Colonic mucosa (tissue), 4 donors: ENCODE data around the gene NOP56. TPM values are rescaled to one million over a fixed set of nuclear protein-coding genes. Genes with fewer than 3 reads are reported as not detected.

ENCODE experiments used
- DNase-seq: peaks from one replicate; pipeline ENCODE4 v3.0.0-alpha.2; 2020
- H3K27ac ChIP-seq: fragments of 200-600 bp; one replicate; pipeline ENCODE4 v1.8.0; 2021
- H3K27me3 ChIP-seq: fragments of 200-600 bp; one replicate; pipeline ENCODE4 v1.8.0; 2021
- H3K36me3 ChIP-seq: fragments of 200-600 bp; one replicate; pipeline ENCODE4 v1.8.0; 2021
- H3K4me1 ChIP-seq: fragments of 200-600 bp; one replicate; pipeline ENCODE4 v1.8.0; 2021; ENCODE audit warnings: mild to moderate bottlenecking
- H3K4me3 ChIP-seq: fragments of 200-600 bp; one replicate; pipeline ENCODE4 v1.8.0; 2021
- H3K9ac ChIP-seq, 2 donors: one replicate each; pipeline ENCODE4 v1.7.0; 2013; ENCODE audit warnings: control low read depth in 2 of 2, low read depth in 2 of 2, low read length in 2 of 2
- H3K9me3 ChIP-seq: fragments of 200-600 bp; one replicate; pipeline ENCODE4 v1.8.0; 2021
- intact Hi-C: fragments of 100-400 bp; cut with DNase I; formaldehyde crosslinking; loops from one replicate; pipeline ENCODE4 v1.14.1; 2022
- total RNA-seq, 2 donors: library from RNA; stranded (reverse); fragmentation: NEBNext Ultra II Directional in 1 of 2; extraction: Animal tissue kit (Norgen Biotek cat#: 25700) in 1 of 2; gene quantifications; one replicate each; pipeline ENCODE4 v1.2.1, GENCODE V29; 2021
- TF ChIP-seq, protein P1 (sequence below): fragments of 200-600 bp; IDR thresholded peaks from one replicate; pipeline ENCODE4 v1.8.0; 2022; ENCODE audit warnings: antibody characterized with exemption, mild to moderate bottlenecking
- donor health status: healthy.
- donor health status: DM: no; HTN: no; CAD: no.
- donor health status: DM: no; HTN: no; CAD: no.

NOP56 gene
- total RNA-seq, 2 donors from 2014 or later: 66.3 to 186 TPM

DNA sequence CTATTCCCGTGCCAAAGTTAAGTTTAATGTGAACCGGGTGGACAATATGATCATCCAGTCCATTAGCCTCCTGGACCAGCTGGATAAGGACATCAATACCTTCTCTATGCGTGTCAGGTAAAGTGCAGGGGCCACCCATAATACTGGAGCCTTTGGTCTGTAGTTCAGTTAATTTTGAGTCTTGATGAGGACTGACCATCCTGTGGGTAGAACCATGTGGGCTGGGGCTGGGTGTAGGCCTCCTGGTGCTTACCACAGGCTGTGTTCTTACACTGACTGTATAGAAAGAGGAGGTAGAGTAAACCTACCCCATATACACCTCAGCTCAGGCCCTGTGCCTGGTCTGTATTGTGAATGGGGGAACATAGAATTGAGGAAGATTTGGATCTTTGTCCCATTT is 2.4 kb downstream of the NOP56 start:
- peaks cover 29% of the 10 kb centered on the region for H3K36me3 ChIP-seq

DNA sequence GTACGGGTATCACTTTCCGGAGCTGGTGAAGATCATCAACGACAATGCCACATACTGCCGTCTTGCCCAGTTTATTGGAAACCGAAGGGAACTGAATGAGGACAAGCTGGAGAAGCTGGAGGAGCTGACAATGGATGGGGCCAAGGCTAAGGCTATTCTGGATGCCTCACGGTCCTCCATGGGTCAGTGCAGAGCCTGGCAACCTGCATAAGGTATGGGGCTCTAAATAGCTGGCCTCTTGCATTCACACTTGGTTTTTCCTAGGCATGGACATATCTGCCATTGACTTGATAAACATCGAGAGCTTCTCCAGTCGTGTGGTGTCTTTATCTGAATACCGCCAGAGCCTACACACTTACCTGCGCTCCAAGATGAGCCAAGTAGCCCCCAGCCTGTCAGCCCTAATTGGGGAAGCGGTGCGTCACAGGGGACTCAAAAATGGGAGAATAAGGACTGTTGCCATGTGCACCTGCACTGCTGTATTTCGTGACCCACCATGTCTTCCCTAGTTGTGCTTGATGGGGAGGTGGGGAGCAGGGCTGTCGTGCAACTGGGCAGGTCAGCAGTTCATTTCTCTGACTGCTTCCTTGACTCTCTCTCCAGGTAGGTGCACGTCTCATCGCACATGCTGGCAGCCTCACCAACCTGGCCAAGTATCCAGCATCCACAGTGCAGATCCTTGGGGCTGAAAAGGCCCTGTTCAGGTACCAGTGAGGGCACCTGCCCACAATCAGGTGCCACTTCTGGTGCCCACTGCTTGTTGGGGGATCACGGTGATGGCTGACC is 3.1 kb downstream of the NOP56 start:
- no peak overlapping the region for H3K27ac ChIP-seq
- H3K27me3 ChIP-seq: no peaks in the 10 kb centered on the region
- H3K4me1 ChIP-seq: peaks cover 12% of the 10 kb centered on the region
- DNase-seq: no peak
- H3K9ac ChIP-seq: no peak overlapping the region
- TF ChIP-seq, protein P1, sequence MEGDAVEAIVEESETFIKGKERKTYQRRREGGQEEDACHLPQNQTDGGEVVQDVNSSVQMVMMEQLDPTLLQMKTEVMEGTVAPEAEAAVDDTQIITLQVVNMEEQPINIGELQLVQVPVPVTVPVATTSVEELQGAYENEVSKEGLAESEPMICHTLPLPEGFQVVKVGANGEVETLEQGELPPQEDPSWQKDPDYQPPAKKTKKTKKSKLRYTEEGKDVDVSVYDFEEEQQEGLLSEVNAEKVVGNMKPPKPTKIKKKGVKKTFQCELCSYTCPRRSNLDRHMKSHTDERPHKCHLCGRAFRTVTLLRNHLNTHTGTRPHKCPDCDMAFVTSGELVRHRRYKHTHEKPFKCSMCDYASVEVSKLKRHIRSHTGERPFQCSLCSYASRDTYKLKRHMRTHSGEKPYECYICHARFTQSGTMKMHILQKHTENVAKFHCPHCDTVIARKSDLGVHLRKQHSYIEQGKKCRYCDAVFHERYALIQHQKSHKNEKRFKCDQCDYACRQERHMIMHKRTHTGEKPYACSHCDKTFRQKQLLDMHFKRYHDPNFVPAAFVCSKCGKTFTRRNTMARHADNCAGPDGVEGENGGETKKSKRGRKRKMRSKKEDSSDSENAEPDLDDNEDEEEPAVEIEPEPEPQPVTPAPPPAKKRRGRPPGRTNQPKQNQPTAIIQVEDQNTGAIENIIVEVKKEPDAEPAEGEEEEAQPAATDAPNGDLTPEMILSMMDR: no peak
- H3K36me3 ChIP-seq: peaks cover 29% of the 10 kb centered on the region
- no peaks in the 10 kb centered on the region for H3K9me3 ChIP-seq
- no peak overlapping the region for H3K4me3 ChIP-seq
- intact Hi-C loops: no loop called here

More for the DNA sequence above, 2.4 kb downstream of the NOP56 start:
- no peaks in the 10 kb centered on the region for H3K27me3 ChIP-seq
- H3K27ac ChIP-seq: no peak overlapping the region
- DNase-seq: no peak
- TF ChIP-seq, protein P1: no peak
- intact Hi-C loops: no loop called here
- H3K4me1 ChIP-seq: peaks cover 12% of the 10 kb centered on the region
- H3K4me3 ChIP-seq: no peak overlapping the region
- H3K9me3 ChIP-seq: no peaks in the 10 kb centered on the region
- H3K9ac ChIP-seq: no peak overlapping the region

DNA sequence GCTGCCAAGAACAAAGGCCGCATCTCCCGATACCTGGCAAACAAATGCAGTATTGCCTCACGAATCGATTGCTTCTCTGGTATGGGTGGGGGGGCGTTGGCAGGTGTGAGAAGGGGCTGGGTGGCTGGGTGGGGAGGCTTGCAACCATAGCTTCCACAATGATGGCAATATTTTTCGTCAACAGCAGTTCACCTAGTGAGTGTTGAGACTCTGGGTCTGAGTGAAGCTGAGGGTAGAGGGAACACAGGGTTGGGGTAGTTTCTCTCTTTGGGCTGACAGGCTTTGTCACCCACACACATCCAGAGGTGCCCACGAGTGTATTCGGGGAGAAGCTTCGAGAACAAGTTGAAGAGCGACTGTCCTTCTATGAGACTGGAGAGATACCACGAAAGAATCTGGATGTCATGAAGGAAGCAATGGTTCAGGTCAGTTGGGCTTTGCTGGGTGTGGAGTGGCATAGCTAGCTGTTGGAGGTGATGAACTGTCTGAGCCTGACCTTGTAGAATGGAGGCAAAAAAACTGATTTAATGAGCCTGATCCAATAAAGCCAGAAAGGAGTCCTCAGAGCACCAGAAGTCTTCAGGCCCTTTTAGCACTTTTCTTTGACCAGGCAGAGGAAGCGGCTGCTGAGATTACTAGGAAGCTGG is 4.2 kb downstream of the NOP56 start:
- Histone ChIP-seq H3K9me3 (no peaks in the 10 kb centered on the region), H3K27me3 (no peaks in the 10 kb centered on the region), H3K27ac (no peak overlapping the region), H3K4me1 (peaks cover 12% of the 10 kb centered on the region), H3K9ac (no peak overlapping the region), H3K4me3 (no peak overlapping the region), H3K36me3 (peaks cover 29% of the 10 kb centered on the region)
- intact Hi-C loops: no loop called here
- TF ChIP-seq, protein P1: no peak
- no peak for DNase-seq

GRCh38 chr20:2657241-2657640 is 4.8 kb downstream of the NOP56 start:
- intact Hi-C loops: no loop called here
- TF ChIP-seq, protein P1: no peak
- no peak overlapping the region for H3K9ac ChIP-seq
- DNase-seq: no peak
- H3K27ac ChIP-seq: no peak overlapping the region
- H3K9me3 ChIP-seq: no peaks in the 10 kb centered on the region
- H3K27me3 ChIP-seq: no peaks in the 10 kb centered on the region
- H3K4me1 ChIP-seq: peaks cover 12% of the 10 kb centered on the region
- H3K4me3 ChIP-seq: no peak overlapping the region
- H3K36me3 ChIP-seq: peaks cover 29% of the 10 kb centered on the region

- TF ChIP-seq, protein P1: no peak
- H3K4me1 ChIP-seq: peaks cover 12% of the 10 kb centered on the region
- intact Hi-C loops: no loop called here
- no peaks in the 10 kb centered on the region for H3K27me3 ChIP-seq
- H3K36me3 ChIP-seq: peaks cover 29% of the 10 kb centered on the region
- DNase-seq: no peak
- no peak overlapping the region for H3K4me3 ChIP-seq
- H3K27ac ChIP-seq: no peak overlapping the region
- H3K9ac ChIP-seq: no peak overlapping the region
- no peaks in the 10 kb centered on the region for H3K9me3 ChIP-seq
Observed at GRCh38 chr20:2657674-2658073, 5.2 kb downstream of the NOP56 start.
